Measurements from ENCODE around the gene TJP3. TPM values are rescaled to one million over a fixed set of nuclear protein-coding genes. Genes with fewer than 3 reads are reported as not detected.

TJP3 gene
- total RNA-seq, 2 donors from 2014 or later = 15.7 to 25.9 TPM

GRCh38 chr19:3738477-3739220 lies 30.5 kb downstream of the TJP3 start:
- Mint-ChIP-seq H3K4me1 (peaks cover 2% of the 10 kb centered on the region), H3K9me3 (no peaks in the 10 kb centered on the region), H3K27ac (no peak overlapping the region), H3K27me3 (ENCODE audit: insufficient read depth) (no peaks in the 10 kb centered on the region), H3K4me3 (no peak overlapping the region), H3K36me3 (ENCODE audit: low read depth) (peaks cover 1% of the 10 kb centered on the region)
- Histone ChIP-seq H3K27ac (ENCODE audit: low read depth, low read length) (no peak overlapping the region), H3K27me3 (ENCODE audit: control insufficient read depth, insufficient read depth, low read length, poor library complexity, severe bottlenecking) (no peaks in the 10 kb centered on the region), H3K4me1 (ENCODE audit: control insufficient read depth, insufficient read depth, low read length) (no peaks in the 10 kb centered on the region), H3K4me3 (ENCODE audit: low read length) (no peak overlapping the region), H3K36me3 (ENCODE audit: control insufficient read depth, insufficient read depth, low read length) (no peaks in the 10 kb centered on the region), H3K9ac (ENCODE audit: extremely low read depth, low read length, poor library complexity, severe bottlenecking) (no peak overlapping the region), H3K9me3 (ENCODE audit: control insufficient read depth, low read length) (no peaks in the 10 kb centered on the region)
- no peak for TF ChIP-seq CTCF (conservative IDR thresholded peaks at IDR 0.05)
- DNase-seq = no peak
- 94% methylated on average over 27 to 32 of the region's 32 CpGs for WGBS, 2 experiments (ENCODE audit: insufficient coverage in 1 of 2, insufficient read length in 1 of 2)

- 89 to 95% methylated on average over 21 to 24 of the region's 24 CpGs for WGBS, 2 experiments (ENCODE audit: insufficient coverage in 1 of 2, insufficient read length in 1 of 2)
- Histone ChIP-seq H3K4me1 (ENCODE audit: control insufficient read depth, insufficient read depth, low read length) (no peaks in the 10 kb centered on the region), H3K27ac (ENCODE audit: low read depth, low read length) (no peak overlapping the region), H3K4me3 (ENCODE audit: low read length) (no peak overlapping the region), H3K9me3 (ENCODE audit: control insufficient read depth, low read length) (no peaks in the 10 kb centered on the region), H3K36me3 (ENCODE audit: control insufficient read depth, insufficient read depth, low read length) (no peaks in the 10 kb centered on the region), H3K27me3 (ENCODE audit: control insufficient read depth, insufficient read depth, low read length, poor library complexity, severe bottlenecking) (no peaks in the 10 kb centered on the region), H3K9ac (ENCODE audit: extremely low read depth, low read length, poor library complexity, severe bottlenecking) (no peak overlapping the region)
- no peak for TF ChIP-seq CTCF (conservative IDR thresholded peaks at IDR 0.05)
- H3K4me3 Mint-ChIP-seq = no peak overlapping the region
- no peaks in the 10 kb centered on the region for H3K36me3 Mint-ChIP-seq (ENCODE audit: low read depth)
- peaks cover 2% of the 10 kb centered on the region for H3K4me1 Mint-ChIP-seq
- H3K9me3 Mint-ChIP-seq = no peaks in the 10 kb centered on the region
- H3K27ac Mint-ChIP-seq = no peak overlapping the region
- H3K27me3 Mint-ChIP-seq (ENCODE audit: insufficient read depth) = no peaks in the 10 kb centered on the region
- DNase-seq = no peak
These were observed 32.2 kb downstream of the TJP3 start for GRCh38 chr19:3740431-3740830.

GRCh38 chr19:3743486-3743885 lies 35.3 kb downstream of the TJP3 start:
- H3K4me3 Mint-ChIP-seq = no peak overlapping the region
- H3K4me3 ChIP-seq (ENCODE audit: low read length) = no peak overlapping the region
- no peaks in the 10 kb centered on the region for H3K4me1 ChIP-seq (ENCODE audit: control insufficient read depth, insufficient read depth, low read length)
- TF ChIP-seq CTCF (conservative IDR thresholded peaks at IDR 0.05) = no peak
- no peaks in the 10 kb centered on the region for H3K36me3 Mint-ChIP-seq (ENCODE audit: low read depth)
- no peaks in the 10 kb centered on the region for H3K36me3 ChIP-seq (ENCODE audit: control insufficient read depth, insufficient read depth, low read length)
- peaks cover 2% of the 10 kb centered on the region for H3K4me1 Mint-ChIP-seq
- no peaks in the 10 kb centered on the region for H3K27me3 Mint-ChIP-seq (ENCODE audit: insufficient read depth)
- WGBS, 2 experiments (ENCODE audit: insufficient coverage in 1 of 2, insufficient read length in 1 of 2) = 94 to 96% methylated on average over 2 of the region's 2 CpGs
- H3K27ac Mint-ChIP-seq = no peak overlapping the region
- no peak for DNase-seq
- no peaks in the 10 kb centered on the region for H3K9me3 Mint-ChIP-seq
- H3K9me3 ChIP-seq (ENCODE audit: control insufficient read depth, low read length) = no peaks in the 10 kb centered on the region
- no peak overlapping the region for H3K27ac ChIP-seq (ENCODE audit: low read depth, low read length)
- no peak overlapping the region for H3K9ac ChIP-seq (ENCODE audit: extremely low read depth, low read length, poor library complexity, severe bottlenecking)
- no peaks in the 10 kb centered on the region for H3K27me3 ChIP-seq (ENCODE audit: control insufficient read depth, insufficient read depth, low read length, poor library complexity, severe bottlenecking)

All from endodermal cell (in vitro differentiated cells).